Inflammatory macrophage (primary cell): ENCODE measurements around the gene PTCH2.
"Not testable (repeated sequence)": the region's sequence is repeated elsewhere in the genome, so short reads cannot be mapped to it uniquely, and the experiment has no call there.

Experiments used
- DNase-seq, 2 donors: peaks; one replicate each; pipeline ENCODE4 v3.0.0-alpha.2; 2020 to 2022

PTCH2 gene

GRCh38 chr1:44801491-44802305 is 41.4 kb downstream of the PTCH2 start:
- peak in 1 of 2 donors; percentile 14 for DNase-seq

GRCh38 chr1:44799770-44800584 is 43.1 kb downstream of the PTCH2 start, which contains the start of gene PLK3:
PLK3 (plus strand) TSS chr1:44800377; CDS start chr1:44800464, 87 bp downstream.
- peak; percentile 97 to 98 for DNase-seq

GRCh38 chr1:44798481-44799365 is 44.3 kb downstream of the PTCH2 start:
- DNase-seq, result no peak

DNA sequence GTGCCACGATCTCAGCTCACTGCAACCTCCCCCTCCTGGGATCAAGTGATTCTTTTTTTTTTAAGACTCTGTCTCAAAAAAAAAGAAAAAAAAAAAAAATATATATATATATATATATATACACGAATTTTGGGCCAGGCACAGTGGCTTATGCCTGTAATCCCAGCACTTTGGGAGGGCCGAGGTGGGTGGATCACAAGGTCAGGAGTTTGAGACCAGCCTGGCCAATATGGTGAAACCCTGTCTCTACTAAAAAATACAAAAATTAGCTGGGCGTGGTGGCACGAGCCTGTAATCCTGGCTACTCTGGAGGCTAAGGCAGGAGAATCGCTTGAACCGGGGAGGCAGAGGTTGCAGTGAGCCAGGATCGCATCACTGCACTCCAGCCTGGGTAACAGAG is 45.2 kb downstream of the PTCH2 start:
- DNase-seq, result not testable (repeated sequence)

DNA sequence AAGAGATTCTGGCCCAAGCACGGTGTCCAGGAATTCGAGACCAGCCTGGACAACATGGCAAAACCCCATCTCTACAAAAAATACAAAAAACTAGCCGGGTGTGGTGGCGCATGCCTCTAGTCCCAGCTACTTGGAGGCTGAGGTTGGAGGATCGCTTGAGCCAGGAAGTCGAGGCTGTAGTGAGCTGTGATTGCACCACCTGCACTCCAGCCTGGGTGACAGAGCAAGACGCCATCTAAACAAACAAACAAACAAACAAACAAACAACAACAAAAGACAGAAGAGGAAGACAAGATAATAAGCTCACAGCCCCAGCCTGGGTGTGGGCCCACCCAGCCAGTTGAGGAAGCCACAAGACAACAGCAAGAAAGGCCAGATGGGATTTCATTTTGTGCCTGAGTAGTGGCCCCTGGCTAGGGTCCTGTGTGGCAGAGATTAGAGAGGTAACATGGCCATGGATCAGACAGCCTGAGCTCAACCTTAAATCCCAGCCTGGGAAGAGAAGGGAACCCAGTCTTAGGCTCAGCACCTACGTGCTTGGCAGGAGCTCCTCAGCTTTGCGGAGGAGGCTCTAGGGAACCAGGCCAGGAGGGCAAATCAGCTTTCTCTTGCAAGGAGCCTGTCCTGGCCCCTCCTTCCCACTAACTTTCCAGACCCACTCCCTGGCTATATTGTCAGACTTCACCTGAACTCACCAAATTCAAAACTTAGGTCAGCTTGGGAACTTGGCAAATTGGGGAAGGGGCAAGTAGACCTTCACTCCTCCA is 50.1 kb downstream of the PTCH2 start:
- DNase-seq, result no peak

DNA sequence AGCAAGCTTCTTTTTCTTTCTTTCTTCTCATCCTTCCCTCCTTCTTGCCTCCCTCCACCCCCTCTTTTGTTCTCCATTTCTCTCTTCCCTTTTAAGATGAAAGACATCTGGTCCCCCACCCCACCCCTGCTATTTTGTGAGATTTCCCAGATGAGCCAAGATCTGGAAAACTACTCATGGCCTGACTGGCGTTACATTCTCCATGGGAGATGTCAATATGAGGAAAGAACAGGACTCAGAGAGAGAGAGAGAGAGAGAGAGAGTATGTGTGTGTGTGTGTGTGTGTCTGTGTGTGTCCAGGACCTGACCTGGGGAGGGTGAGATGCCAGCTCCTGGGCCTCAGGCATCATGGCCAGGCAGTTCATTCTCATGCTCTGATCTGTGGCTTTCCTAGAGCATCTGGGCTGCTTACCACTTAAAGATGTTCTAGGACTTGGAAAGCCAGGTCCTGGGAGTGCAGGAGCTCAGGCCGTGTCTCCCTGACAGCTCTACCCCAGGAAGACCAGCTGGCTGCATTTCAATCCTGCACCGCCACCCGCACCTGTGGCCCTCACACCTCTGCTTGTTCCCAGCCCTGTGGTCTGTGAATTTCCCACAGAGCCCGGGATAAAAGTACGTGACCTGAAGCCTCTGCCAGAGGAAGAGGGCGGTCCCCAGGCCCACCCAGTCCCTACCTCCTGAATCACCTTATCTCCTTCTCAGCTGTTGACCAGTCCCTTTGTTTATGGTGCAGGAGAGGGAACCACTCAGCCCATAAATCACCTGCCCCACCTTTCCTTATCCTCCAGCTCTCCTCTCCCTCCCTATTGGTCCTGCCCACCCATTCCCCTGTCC is 51.9 kb downstream of the PTCH2 start:
- DNase-seq, result no peak

GRCh38 chr1:44788120-44788860 is 54.8 kb downstream of the PTCH2 start, which contains the start of gene BEST4:
BEST4 (minus strand) TSS chr1:44788170; CDS start chr1:44787705, 465 bp downstream.
- DNase-seq, result no peak

GRCh38 chr1:44787506-44787905 is 55.5 kb downstream of the PTCH2 start:
- no peak for DNase-seq

GRCh38 chr1:44786841-44787426 is 56.1 kb downstream of the PTCH2 start:
- no peak for DNase-seq

GRCh38 chr1:44786138-44786840 is 56.8 kb downstream of the PTCH2 start:
- DNase-seq, result peak; percentile 48 to 51

DNA sequence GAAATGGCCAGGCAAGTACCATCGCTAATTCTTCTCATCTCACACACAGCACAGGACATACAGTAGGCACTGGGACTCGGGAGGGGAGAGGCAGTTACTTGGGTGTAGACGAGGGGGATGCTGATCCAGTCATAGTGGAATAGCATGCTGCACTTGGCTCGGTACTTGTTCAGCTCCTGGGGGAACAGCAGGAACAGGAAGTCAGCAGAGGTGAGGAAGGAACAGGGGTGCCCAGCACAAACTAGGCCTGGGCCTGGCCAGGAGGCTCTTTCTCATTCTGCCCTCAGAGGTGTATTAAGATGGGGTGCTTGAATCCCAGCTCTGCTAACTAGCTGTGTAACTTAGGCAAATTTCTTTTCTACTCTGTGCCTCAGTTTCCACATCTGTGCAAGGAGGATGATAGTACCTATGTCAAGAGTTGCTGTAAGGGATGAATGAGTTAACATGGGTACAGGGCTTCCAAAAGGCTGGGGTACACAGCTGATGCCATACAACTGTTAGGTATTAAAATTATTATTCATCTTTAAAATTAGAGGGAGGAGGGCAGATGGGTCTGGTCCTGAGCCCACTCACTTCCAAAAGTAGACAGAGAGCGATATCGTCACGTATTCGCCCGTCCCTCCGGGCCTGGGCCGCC is 57.4 kb downstream of the PTCH2 start:
- no peak for DNase-seq

- DNase-seq, result no peak
These were observed 58.0 kb downstream of the PTCH2 start for GRCh38 chr1:44785029-44785380.

DNA sequence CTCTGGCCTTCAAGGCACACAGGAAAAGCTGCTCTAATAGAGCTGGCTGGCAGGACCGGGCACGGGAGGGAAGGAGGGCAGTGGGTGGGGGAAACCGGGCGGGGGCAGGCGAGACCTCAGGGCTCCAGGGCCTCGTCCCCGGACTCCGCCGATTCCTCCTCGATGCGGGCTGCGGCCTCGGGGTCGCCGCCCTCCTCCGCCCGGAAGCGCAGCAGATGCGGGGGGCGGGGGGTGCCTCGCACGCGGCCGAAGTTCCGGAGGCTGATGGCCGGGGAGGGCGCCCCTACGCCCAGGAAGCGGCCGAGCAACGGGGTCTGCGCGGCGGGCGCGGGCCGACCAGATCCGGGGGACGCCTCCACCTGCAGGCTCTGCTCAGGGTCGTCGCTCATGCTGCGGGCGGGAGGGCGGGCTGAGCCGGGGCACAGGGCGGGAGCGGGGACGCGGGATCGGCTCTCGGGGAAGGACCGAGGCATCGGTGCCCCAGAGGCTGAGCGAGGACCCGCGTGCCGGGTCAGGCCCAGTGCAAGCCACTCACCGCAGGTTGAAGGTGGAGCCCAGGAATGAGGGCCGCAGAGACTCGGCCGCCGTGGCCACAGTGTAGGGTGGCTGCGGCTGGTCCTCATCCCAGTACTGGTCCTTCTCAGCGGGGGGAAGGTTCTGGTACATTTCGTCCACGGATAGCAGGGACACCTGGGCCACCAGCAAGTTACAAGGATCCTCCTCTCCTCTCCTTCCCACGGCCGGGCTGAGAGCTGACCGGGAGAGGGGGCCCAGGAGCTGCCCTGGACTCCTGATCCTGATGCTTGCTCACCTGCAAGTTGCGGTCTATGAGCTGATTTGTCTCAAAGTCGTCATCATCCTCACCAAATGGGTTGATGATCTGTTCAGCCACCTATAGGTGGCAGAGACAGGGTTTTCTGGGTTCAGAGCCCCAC is 58.7 kb downstream of the PTCH2 start:
- DNase-seq, result no peak

DNA sequence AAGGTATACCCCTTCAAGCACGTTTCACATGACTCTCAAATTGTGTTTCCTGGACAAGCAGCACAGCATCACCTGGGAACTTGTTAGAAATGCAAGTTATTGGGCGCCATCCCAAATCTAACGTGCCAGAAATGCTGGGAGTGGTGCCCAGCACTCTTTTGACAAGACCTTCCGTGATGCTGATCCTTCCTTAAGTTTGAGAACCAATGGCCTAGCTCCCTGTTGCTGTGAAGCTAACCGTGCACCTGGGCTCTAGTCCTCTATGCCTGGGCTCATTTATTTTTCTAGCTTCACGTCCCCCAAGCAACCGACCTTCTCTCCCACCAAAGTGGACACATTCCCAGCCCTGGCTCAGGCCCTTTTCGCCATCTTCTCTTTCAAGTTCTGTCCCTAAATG is 59.4 kb downstream of the PTCH2 start:
- DNase-seq, result no peak

DNA sequence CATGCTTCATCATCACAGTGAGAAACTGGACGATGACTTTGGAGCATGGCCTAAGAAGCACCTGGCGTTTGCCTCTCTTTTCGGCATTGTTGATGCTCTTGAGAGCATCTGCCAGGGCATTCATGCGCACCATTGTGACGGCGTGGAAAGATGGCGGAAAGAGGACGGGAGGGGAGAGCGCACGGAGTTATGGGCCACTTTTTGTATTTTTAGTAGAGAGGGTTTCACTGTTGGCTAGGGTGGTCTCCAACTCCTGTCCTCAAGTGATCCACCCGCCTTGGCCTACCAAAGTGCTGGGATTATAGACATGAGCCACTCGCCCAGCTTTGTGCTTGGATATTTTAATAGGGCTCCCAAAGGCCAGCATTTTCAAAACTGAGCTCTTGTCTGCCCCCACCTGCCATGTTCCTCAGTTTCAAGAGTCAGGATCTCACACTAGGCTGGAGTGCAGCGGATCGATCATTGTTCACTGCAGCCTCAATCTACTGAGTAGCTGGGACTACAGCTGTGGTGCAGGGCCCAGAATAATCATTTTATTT is 62.4 kb downstream of the PTCH2 start:
- no peak for DNase-seq

- DNase-seq, result no peak
These were observed 64.1 kb downstream of the PTCH2 start for GRCh38 chr1:44778705-44779576.
